ENCODE data around the gene EFNA1.

DNA sequence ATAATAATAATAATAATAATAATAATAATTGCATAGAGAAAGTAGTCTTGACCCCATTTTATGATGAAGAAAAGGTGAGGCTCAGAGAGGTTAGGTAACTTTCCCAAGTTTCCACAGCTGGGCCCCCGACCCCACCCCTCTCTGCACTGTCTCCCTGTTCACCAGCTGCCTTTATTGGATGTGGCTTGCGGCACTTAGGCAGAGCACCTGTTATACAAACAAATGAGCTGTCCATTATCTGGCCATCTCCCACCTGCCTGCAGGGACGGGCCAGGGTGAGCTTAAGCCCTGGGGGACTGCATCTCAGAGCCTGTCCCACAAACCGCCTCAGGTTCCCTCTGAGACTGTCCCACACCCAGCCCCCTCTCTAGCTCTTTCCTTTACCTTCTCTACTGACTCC, 10.1 kb upstream of the EFNA1 start:
- no peak for TF ChIP-seq EZH2phosphoT487 (IDR thresholded peaks at IDR 0.05; ENCODE audit: unreplicated experiment)
- TF ChIP-seq POLR2AphosphoS5 (IDR thresholded peaks at IDR 0.05; ENCODE audit: low read depth), result no peak
- TF ChIP-seq, protein P1, sequence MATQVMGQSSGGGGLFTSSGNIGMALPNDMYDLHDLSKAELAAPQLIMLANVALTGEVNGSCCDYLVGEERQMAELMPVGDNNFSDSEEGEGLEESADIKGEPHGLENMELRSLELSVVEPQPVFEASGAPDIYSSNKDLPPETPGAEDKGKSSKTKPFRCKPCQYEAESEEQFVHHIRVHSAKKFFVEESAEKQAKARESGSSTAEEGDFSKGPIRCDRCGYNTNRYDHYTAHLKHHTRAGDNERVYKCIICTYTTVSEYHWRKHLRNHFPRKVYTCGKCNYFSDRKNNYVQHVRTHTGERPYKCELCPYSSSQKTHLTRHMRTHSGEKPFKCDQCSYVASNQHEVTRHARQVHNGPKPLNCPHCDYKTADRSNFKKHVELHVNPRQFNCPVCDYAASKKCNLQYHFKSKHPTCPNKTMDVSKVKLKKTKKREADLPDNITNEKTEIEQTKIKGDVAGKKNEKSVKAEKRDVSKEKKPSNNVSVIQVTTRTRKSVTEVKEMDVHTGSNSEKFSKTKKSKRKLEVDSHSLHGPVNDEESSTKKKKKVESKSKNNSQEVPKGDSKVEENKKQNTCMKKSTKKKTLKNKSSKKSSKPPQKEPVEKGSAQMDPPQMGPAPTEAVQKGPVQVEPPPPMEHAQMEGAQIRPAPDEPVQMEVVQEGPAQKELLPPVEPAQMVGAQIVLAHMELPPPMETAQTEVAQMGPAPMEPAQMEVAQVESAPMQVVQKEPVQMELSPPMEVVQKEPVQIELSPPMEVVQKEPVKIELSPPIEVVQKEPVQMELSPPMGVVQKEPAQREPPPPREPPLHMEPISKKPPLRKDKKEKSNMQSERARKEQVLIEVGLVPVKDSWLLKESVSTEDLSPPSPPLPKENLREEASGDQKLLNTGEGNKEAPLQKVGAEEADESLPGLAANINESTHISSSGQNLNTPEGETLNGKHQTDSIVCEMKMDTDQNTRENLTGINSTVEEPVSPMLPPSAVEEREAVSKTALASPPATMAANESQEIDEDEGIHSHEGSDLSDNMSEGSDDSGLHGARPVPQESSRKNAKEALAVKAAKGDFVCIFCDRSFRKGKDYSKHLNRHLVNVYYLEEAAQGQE (IDR thresholded peaks at IDR 0.05; ENCODE audit: unreplicated experiment), result no peak

Data from GM23338 (cell line).